Pulmonary artery endothelial cell (primary cell): ENCODE results near the gene USP27X. TPM values are rescaled to one million over a fixed set of nuclear protein-coding genes. Genes with fewer than 3 reads are reported as not detected.

Experiments
- DNase-seq: peaks from one replicate; pipeline ENCODE4 v3.0.0-alpha.2; 2011; ENCODE audit warnings: low read depth, low spot score
- total RNA-seq: library from RNA; depleted of rRNA; stranded (reverse); fragments of >200 nt; gene quantifications from 2 replicates; pipeline ENCODE4 v1.2.3, GENCODE V29; 2014

The USP27X gene
- 3.5 and 3.6 TPM in 2 replicates for total RNA-seq

DNA sequence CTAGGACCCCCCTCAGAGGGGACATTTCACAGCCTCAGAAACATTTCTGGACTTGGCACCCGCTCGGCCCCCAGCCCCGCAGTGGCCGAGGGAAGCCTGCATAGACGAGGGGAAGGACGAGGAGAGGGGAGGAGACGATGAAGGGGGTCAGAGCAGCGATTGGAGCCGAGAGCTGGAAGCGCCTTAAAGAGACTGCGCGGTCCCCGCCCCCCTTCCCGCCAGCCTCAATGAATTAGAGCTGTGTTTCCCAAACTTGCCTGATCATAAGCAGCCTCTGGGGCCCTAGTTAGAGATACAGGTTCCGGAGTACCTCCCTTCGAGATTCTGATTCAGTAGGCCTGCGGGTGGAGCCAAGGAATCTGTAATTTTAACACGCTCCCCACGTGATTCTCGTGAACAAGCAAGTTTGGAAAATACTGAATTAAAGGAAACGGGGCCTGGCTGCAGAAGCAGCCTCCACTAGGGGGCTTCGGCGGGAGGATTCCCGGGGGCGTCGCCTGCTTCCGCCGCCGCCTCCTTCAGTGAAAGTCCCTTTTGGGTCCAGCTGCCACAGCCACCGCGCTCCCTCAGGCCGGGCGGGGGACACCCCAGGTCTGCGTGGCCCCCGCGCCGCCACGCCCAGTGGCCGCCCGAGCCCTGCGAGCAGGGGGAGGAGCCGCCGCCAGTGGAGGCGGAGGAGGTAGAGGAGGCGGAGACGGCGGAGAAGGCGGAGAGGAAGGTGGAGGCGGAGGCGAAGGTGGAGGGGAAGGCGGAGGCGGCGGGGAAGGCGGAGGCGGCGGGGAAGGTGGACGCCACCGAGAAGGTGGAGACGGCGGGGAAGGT lies at the start of gene USP27X:
USP27X (plus strand) TSS at position 651 of the 822 bp plus-strand sequence. CDS start 824 bp downstream, outside the sequence.
- peak; percentile 30 for DNase-seq

DNA sequence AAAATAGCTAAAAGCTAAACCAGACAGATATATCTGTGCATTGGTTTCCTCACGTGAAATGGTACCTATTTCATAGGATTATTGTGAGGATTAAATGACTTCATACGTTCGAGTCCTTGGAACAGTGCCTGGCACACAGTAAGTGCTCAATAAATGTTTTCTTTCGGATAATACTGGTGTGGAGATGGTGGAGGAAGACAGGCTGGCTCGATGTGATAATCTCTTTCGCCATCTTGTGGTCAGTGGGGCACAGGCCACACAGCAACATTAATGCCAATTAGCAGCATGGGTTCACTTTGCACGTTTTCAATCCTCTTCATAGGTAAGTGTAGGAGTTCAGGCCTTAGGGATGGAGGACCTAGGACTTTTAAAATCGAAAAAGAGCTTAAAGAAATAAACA lies 40.9 kb upstream of the USP27X start:
- DNase-seq = peak; percentile 7

DNA sequence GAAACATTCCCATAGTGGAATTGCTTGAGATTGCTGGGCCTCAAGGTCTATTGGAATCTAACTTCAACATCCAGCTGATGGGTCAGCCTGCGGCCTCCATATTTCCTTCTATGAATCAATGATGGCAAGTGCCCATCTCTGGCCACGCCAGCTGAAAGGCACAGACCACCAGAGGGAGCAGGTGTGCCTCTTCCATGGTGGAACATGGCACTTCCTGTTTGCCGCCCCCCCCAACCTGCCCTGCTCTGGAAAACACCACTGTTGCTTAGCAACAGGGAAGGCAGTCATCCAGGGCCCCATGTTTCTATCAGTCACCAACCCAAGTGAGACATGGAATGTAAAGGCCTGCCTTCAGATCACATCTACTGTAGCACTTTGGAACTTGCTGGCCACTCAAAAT lies 38.6 kb upstream of the USP27X start:
- peak; percentile 19 for DNase-seq

DNA sequence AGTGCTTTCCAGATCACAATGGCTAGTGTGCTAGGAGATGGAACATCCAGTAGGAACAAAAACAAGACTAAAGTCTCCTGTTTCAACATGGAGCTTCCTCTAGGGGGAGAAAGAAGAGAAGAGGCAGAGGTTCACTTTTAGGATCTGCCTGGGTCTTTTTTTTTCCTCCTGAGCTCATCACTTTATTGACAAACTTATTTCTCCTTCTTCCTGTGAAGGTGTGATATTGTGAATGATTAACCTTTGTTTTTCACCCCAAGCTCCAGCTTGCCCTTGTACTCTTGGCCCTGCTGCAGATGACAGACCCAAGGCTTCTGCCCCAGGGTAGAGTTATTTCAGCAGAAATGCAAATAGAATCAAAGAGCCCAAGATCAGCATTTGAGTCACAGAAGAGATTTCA lies 36.7 kb upstream of the USP27X start:
- DNase-seq = no peak

DNA sequence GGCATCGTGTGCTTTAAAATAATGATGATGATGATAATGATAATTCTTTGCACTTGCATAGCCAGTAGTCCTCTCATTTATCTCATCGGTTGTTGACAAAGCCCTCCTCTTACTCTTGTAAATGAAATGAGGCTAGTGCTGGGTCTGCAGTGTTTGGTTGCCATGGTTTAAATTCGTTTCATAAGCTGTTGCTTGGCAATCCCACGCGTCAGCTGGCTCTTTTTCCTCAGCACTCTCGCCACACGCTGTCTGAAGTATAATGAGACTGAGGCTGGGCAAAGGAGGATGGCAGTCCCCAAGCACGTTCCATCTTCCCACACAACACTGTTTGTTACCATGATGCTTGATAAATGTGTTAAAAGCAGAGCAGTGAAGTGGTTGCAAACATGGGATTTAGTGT lies 34.7 kb upstream of the USP27X start:
- no peak for DNase-seq

DNA sequence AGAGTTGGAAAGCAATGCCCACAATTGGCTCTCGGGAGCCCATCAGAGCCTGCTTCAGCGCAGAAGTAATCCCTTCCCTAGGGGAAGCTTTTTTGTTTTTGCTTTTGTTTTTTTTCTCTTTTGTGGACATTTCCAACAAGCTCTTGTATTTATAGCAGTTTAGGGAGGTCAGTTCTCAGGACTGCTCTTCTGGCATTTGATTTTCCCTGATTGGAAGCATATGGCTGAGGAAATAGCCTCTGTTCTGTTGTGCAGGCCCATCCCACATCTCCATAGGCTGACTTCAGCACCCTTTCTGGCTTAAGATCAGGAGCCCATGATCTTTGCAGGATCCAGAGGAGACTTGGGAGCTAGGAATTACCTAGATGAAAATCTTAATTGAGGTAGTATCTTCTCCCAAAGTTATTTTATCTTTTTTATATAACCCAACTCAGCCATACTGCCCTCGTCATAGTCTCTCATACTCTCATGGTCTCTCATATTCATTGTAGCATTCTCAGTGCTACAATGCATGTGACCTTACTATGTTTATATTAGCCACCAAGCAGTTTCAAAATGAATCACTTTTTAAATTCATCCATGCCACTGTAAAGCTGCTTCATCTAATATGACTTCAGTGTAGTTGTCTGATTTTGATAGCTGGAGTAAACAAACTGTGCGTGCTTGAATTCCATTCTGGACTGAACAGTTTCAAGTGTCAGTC lies 33.4 kb upstream of the USP27X start:
- no peak for DNase-seq

DNA sequence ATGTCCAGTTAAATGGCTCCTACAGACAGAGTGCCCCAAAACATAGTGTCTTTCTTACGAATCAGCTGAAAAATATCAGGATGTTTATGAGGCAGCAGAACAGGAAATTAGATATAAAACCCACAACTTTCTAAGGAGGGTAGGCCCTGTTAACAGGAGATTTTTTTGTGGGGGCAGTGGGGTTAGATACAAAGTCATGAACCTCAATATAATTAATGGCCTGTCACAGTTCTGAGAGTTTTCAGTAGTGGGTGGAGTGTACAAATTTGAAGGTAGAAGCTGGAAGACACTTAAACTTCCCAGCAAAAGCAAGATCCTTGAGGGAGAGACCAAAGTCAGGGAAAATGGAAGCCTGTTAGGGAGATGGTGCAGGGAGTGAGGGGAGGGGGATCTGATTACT lies 32.8 kb upstream of the USP27X start:
- DNase-seq = no peak

DNA sequence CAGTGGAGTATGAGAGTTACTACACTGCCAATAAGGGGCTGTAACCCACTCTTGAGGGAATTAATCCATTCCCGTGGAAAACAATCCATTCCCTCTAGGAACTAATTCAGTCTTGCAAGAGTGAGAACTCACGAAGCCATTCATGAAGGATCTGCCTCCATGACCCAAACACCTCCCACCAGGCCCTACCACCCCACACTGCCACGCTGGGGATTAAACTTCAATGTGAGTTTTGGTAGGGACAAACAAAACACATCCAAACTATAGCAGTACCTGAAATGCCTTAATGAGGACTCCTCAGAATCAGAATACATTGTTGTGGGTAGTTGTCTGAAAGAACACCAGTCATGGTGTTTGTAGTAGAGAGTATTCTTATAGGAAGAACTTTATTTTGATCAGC lies 31.0 kb upstream of the USP27X start:
- no peak for DNase-seq

DNA sequence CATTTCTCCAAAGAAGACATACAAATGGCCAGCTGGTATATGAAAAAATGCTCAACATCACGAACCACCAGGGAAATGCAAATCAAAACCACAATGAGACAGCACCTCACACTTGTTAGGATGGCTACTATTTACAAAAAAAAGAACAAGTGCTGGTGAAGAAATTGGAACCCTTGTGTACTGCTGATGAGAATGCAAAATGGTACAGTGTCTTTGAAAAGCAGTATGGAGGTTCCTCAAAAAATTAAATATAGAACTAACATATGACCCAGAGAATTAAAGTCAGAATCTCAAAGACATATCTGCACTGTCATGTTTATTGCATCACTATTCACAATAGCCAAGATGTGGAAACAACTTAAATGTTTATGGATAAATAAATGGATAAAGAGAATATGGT lies 29.3 kb upstream of the USP27X start:
- DNase-seq = no peak

DNA sequence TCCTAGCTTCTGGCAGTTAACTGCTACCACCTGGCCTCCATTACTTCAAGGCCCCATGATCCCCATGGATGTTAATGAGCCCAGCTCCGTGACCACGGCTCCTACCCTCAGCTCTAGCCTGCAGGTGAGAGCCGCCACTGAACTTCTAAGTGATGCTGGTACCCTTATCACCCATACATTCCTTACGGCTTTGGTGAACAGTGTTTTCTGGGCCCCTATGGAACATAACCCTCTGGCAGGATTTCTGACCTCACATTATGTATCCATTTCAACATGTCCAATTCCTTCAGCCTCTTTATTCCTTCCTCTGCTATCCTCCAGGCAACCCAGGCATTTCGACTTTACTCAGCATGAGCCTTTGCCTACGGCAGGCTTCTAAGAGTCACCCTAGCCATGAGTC lies 25.6 kb upstream of the USP27X start:
- no peak for DNase-seq

DNA sequence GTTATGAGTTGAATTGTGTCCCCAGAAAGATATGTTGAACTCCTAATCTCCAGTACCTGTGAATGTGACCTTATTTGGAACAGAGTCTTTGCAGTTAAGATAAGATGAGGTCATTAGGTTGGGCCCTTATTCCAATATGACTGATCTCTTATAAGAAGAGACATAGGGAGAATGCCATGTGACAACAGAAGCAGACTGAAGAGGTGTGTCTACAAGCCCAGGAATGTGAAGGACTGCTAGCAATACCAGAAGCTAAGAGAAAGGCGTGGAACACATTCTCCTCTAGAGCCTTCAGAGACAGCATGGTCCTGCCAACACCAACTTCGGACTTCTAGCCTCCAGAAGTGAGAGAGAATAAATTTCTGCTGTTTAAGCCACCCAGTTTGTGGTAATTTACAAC lies 22.5 kb upstream of the USP27X start:
- no peak for DNase-seq

DNA sequence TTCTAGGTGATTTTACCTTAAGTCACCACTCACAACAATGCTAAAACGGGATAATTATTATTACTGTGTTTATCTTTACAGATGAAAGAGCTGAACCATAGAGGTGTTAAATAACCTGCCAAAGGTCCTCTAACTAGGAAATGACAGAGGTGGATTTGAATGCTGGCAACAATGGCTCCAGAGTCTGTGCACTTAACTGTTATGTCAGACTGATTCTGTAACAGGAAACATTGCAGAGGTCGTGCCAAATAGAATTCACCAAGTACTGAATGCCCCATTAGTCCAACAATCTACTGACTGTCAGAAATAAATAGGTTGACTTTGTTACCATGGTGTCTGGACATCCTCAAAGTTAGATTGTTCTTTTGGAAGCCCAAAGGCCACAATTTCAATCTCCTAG lies 20.9 kb upstream of the USP27X start:
- DNase-seq = peak; percentile 8

DNA sequence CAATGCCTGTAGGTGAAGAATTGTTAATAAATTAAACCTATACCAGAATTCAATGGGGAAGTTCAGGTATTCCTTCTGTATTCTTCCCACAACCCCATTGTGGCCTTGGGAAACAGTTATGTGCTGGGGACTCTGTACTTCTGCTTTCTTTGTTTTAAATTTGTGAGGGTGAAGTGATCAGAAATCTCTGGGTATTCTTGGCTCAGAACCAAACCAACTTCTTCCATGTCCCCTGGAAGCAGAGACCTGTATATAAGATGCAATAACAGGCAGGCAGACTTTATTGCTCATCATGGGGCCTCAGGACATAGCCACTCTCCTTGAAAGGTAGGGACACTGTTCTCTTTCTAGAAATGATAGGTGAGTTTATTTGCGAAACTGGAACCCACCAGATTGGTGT lies 19.8 kb upstream of the USP27X start:
- DNase-seq = no peak

DNA sequence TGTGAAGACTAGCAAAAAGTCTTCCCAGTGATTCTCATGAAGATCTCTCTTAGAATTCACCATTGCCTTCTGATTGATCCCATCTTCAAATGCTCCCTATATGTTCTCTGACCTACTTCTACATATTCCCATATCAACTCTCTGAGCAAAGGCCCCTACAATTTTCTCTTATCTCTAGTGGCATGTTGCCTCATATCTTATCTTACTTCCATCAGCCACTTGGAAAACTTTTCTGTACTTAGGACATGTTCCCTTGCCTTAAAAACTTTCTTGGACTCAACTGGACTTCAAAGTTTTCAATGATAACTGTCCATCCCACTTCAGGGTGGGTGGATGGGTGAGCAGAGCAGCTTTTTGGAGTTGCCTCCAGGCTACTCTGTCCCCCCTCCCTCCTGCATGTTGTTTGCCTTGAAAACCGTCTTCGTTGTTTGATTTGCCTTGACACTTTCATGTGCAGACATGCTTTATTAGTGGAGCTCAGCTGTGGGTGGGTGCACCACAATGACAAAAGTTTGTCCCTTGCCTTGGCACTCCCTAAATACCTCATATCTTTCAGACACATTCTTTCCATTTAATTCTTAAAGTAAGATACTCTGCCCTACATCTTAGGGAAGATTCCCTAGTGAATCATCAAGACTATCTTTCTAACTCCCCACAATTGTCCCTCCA lies 18.3 kb upstream of the USP27X start:
- DNase-seq = no peak

DNA sequence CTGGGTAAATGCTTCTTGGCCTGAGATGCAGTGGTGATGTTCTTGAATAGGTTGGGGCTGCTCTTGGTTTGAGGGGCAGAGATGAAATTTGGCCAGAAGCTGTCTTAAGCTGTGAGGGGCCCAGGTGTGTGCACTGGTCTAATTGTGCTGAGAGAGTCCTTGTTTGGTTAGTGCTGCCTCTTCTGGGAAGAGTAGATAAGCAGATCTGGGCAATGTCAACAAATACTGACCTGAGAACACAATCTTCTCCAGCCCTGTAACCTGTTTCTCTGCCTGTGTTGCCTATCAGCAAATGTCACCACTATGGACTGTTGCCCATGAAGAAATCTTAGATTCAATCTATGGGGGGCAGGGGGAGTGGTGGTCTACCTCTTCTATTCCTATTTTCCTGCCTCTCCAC lies 17.2 kb upstream of the USP27X start:
- DNase-seq = no peak

DNA sequence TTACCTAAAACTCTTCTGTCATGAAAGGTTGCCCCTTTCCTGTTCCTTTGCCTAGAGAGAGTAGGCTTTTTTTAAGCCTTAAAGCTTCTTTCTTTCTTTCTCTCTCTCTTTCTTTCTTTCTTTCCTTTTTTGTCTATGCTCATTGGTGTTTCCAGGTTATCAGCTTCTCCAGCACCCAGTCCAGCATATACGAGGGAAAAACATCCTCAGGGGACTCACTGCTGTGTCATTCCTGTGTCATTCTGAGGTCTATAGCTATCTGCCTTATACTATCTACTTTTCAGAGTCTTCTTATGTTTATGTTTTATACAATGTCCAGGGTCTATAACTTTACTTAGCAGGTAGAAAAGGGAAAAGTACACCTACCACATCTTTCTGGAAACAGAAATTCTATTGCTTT lies 10.5 kb upstream of the USP27X start:
- DNase-seq = no peak

DNA sequence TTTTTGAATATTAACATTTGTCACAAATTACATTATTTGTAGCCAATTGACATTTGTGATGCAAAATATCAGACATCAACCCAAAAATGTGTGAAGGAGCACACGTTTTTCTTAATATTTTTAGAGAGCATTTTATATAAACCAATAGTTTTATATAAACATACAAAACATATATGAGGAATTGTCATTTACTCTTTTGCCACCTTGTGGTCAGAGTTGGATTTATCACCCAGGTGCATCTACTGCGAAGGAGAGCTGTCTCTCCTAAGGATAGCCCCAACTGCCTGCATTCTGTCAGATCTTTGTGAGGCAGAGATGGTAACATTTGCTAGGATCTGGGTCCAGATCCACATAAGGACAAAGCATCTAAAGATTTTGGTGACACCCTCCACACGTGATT lies 2.5 kb upstream of the USP27X start:
- no peak for DNase-seq

DNA sequence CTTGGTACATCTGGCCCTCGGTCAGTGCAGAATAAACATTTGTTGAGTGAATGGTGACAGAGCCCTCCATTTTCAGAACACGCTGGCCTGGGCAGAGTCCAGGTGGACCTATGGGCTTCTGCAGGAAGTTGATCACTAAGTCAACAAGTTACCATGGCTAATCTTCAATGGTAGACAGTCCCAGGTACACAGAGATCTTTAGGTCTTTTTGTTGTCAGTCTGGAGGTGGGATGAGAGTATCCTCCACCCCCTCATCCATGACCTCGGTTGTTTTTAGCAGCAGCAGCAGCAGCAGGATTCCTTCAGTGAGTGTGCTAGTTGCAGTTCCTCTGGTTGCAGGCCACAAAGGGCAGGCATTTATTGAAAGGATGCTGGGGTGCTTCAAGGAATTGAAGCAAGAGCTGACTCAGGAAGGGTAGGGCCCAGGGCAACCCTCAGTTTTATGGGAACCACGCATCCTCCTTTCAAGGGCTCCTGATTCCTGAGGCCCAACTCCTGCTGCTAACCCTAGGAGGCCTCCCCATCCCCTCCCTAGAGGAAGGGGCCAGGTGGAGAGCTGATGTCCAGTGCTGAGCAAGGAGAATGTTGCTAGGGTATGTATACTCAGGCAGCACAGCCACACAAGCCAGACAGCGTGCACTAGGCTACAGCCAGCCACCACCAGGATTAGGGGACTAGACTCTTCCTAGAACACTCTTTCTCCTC lies 1.7 kb upstream of the USP27X start:
- no peak for DNase-seq

DNA sequence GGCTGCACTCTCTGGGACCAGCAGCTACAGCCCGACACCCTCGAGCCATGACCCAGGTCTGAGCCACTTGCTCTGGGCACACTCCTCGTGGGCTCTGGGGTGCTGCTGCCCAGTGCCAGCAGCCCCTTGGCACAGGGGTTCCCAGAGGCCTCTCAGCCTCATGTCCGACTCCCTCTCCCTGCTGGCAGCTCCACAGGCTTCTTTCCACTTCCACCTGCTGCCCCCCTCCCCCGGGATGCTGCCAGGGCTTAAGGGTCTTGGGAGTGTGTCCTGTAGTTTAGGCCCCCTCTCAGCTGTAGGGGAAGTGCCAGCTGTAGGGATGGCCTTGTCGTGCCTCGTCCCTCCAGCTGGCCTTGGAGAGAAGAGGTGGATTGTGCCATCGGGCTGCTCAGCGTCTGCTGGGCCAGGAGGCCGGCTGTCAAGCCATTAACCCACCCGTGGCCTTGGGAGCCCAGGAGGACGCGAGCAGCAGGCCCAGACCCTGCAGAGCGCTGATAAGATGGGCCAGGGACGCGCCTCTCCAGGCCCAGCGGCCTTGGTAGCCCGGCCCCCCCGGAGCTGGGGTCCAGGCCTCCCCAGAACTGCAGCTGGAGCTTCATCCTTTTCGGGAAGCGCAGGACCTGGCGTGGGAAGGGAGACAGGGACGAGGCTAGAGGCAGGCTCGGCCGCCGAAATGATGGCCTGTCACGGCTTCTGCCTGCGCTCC lies 1.0 kb upstream of the USP27X start:
- no peak for DNase-seq

DNA sequence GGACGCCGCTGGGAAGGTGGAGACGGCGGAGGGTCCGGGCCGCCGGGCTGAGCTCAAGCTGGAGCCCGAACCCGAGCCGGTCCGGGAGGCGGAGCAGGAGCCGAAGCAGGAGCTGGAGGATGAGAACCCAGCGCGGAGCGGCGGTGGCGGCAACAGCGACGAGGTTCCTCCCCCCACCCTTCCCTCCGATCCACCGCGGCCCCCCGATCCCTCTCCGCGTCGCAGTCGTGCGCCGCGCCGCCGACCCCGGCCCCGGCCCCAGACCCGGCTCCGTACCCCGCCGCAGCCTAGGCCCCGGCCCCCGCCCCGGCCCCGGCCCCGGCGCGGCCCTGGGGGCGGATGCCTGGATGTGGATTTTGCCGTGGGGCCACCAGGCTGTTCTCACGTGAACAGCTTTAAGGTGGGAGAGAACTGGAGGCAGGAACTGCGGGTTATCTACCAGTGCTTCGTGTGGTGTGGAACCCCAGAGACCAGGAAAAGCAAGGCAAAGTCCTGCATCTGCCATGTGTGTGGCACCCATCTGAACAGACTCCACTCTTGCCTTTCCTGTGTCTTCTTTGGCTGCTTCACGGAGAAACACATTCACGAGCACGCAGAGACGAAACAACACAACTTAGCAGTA lies 483 bp downstream of the USP27X start:
- no peak for DNase-seq

DNA sequence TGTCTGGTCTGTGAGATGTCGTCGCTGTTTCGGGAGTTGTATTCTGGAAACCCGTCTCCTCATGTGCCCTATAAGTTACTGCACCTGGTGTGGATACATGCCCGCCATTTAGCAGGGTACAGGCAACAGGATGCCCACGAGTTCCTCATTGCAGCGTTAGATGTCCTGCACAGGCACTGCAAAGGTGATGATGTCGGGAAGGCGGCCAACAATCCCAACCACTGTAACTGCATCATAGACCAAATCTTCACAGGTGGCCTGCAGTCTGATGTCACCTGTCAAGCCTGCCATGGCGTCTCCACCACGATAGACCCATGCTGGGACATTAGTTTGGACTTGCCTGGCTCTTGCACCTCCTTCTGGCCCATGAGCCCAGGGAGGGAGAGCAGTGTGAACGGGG lies 1.4 kb downstream of the USP27X start:
- no peak for DNase-seq
